Measurements from ENCODE around the gene HAPLN1. TPM values are rescaled to one million over a fixed set of nuclear protein-coding genes. Genes with fewer than 3 reads are reported as not detected.

The HAPLN1 gene
- total and polyA plus RNA-seq, 8 donors, result 0.02 TPM; not detected in 7

GRCh38 chr5:83689881-83690280 is 30.8 kb downstream of the HAPLN1 start:
- no peak for FAIRE-seq
- no peak for ATAC-seq
- TF ChIP-seq CTCF (IDR thresholded peaks at IDR 0.05), result no peak
- WGBS, 2 donors, result 60 to 83% methylated on average over 1 of the region's 1 CpG
- no peak for DNase-seq
- Histone ChIP-seq H3K9me3 (no peaks in the 10 kb centered on the region), H3K27me3 (no peaks in the 10 kb centered on the region), H3K4me1 (no peaks in the 10 kb centered on the region), H3K36me3 (no peaks in the 10 kb centered on the region), H3K27ac (no peak overlapping the region), H3K4me3 (no peak overlapping the region)
- intact Hi-C loops (cut with DNase I), result no loop called here

GRCh38 chr5:83688281-83688680 is 32.4 kb downstream of the HAPLN1 start:
- no peak for FAIRE-seq
- no peak for TF ChIP-seq CTCF (IDR thresholded peaks at IDR 0.05)
- Histone ChIP-seq H3K27ac (no peak overlapping the region), H3K4me3 (no peak overlapping the region), H3K9me3 (no peaks in the 10 kb centered on the region), H3K36me3 (no peaks in the 10 kb centered on the region), H3K27me3 (no peaks in the 10 kb centered on the region), H3K4me1 (no peaks in the 10 kb centered on the region)
- intact Hi-C loops (cut with DNase I), result no loop called here
- DNase-seq, result no peak
- 78 to 82% methylated on average over 4 of the region's 4 CpGs for WGBS, 2 donors
- no peak for ATAC-seq

- no peak for TF ChIP-seq CTCF (IDR thresholded peaks at IDR 0.05)
- Histone ChIP-seq H3K9me3 (no peaks in the 10 kb centered on the region), H3K27ac (no peak overlapping the region), H3K4me1 (no peaks in the 10 kb centered on the region), H3K27me3 (no peaks in the 10 kb centered on the region), H3K4me3 (no peak overlapping the region), H3K36me3 (no peaks in the 10 kb centered on the region)
- DNase-seq, result no peak
- 47 to 54% methylated on average over 2 of the region's 2 CpGs for WGBS, 2 donors
- intact Hi-C loops (cut with DNase I), result no loop called here
- ATAC-seq, result no peak
- FAIRE-seq, result no peak
Observed at GRCh38 chr5:83687124-83687619, 33.5 kb downstream of the HAPLN1 start.

GRCh38 chr5:83686251-83686650 is 34.4 kb downstream of the HAPLN1 start:
- DNase-seq (no peak), ATAC-seq (no peak), FAIRE-seq (no peak)
- H3K27me3 ChIP-seq, result peaks cover 0 to 5% (median 0%) of the 10 kb centered on the region in 4 donors
- H3K27ac ChIP-seq, result no peak overlapping the region
- TF ChIP-seq CTCF (IDR thresholded peaks at IDR 0.05), result no peak
- no peaks in the 10 kb centered on the region for H3K4me1 ChIP-seq
- intact Hi-C loops (cut with DNase I), result no loop called here
- WGBS, 2 donors, result 62 to 74% methylated on average over 2 of the region's 2 CpGs
- H3K36me3 ChIP-seq, result no peaks in the 10 kb centered on the region
- no peak overlapping the region for H3K4me3 ChIP-seq
- H3K9me3 ChIP-seq, result no peaks in the 10 kb centered on the region

GRCh38 chr5:83683836-83684235 is 36.8 kb downstream of the HAPLN1 start:
- Histone ChIP-seq H3K9me3 (no peaks in the 10 kb centered on the region), H3K36me3 (no peaks in the 10 kb centered on the region), H3K4me3 (no peak overlapping the region), H3K27me3 (peaks cover 0 to 8% (median 0%) of the 10 kb centered on the region in 4 donors), H3K27ac (no peak overlapping the region), H3K4me1 (no peaks in the 10 kb centered on the region)
- TF ChIP-seq CTCF (IDR thresholded peaks at IDR 0.05), result no peak
- DNase-seq (no peak), FAIRE-seq (no peak), ATAC-seq (no peak)
- intact Hi-C loops (cut with DNase I), result no loop called here
- WGBS, 2 donors, result 46 to 61% methylated on average over 2 of the region's 2 CpGs

Measured in pancreas (tissue), 10 donors.